Ovary (tissue), 9 donors: ENCODE results near the gene EIF4H. TPM values are rescaled to one million over a fixed set of nuclear protein-coding genes. Genes with fewer than 3 reads are reported as not detected.
A peak's percentile ranks its signal among the peaks of the same experiment; 100 is the strongest.
"Not testable (repeated sequence)": the region's sequence is repeated elsewhere in the genome, so short reads cannot be mapped to it uniquely, and the experiment has no call there.

Experiments used
- DNase-seq, 5 donors: peaks; one replicate each; pipeline ENCODE4 v3.0.0-alpha.2; 2019 to 2020
- H3K27ac ChIP-seq, 2 donors: fragments of 200-600 bp; one replicate each; pipeline versions ENCODE4 v1.5.1 to v1.8.0; 2019 to 2022
- H3K27me3 ChIP-seq: fragments of 200-600 bp; one replicate; pipeline ENCODE4 v1.8.0; 2022
- H3K36me3 ChIP-seq: fragments of 200-600 bp; sonication (generic); one replicate; pipeline ENCODE4 v1.5.1; 2019
- H3K4me1 ChIP-seq: one replicate; pipeline ENCODE4 v1.8.1; 2013; ENCODE audit warnings: mild to moderate bottlenecking, moderate library complexity; ENCODE audit not compliant: insufficient read depth
- H3K4me3 ChIP-seq: fragments of 200-600 bp; sonication (generic); one replicate; pipeline ENCODE4 v1.5.1; 2017
- H3K9me3 ChIP-seq, 2 donors: fragments of 200-600 bp in 1 of 2; sonication (generic) in 1 of 2; one replicate each; pipeline versions ENCODE4 v1.5.1 to v1.8.1; 2013 to 2019; ENCODE audit warnings: mild to moderate bottlenecking in 1 of 2, moderate library complexity in 1 of 2
- EP300 ChIP-seq: sonication (generic); formaldehyde crosslinking; IDR thresholded peaks from one replicate; pipeline ENCODE4 v1.6.1; 2017; ENCODE audit warnings: antibody characterized with exemption
- POLR2A ChIP-seq: fragments of 450-650 bp; IDR thresholded peaks from one replicate; pipeline ENCODE4 v1.6.1; 2017; ENCODE audit warnings: antibody characterized with exemption, mild to moderate bottlenecking, moderate library complexity
- WGBS, 3 donors: extraction: QIAGEN DNeasy Blood & Tissue Kit in 1 of 3; methylation state at CpG; one replicate each; pipeline versions ENCODE4 v1.1.5 to v1.1.7; 2013 to 2017; 5-methylcytosine and 5-hydroxymethylcytosine counted together
- intact Hi-C, 4 donors: fragments of 100-400 bp; cut with DNase I; formaldehyde crosslinking; loops; one replicate each; pipeline versions ENCODE4 v1.11.0 to v1.15.1; 2022 to 2023
- polyA plus RNA-seq, 2 donors: library from polyadenylated mRNA; stranded (reverse); fragments of 200-250 nt in 1 of 2; fragments of 350-450 nt in 1 of 2; fragmentation: Illumina TruSeq in 1 of 2; extraction: RNeasy Lipid Tissue Mini Kit (QIAGEN cat#74804) in 1 of 2; gene quantifications; one replicate each; pipeline ENCODE4 v1.2.3, GENCODE V29; 2013 to 2014
- total RNA-seq, 7 donors: library from RNA; depleted of rRNA in 2 of 7; stranded (reverse); fragments of >200 nt in 2 of 7; fragmentation: NEBNext Ultra II Directional in 3 of 7; extraction: Animal tissue kit (Norgen Biotek cat#: 25700) in 3 of 7; gene quantifications; one replicate each; pipeline versions ENCODE4 v1.1.0 to v1.2.4, GENCODE V29; 2016 to 2023
- TF ChIP-seq, protein P1 (sequence below), 3 donors: fragments of 450-650 bp in 2 of 3; fragments of 200-600 bp in 1 of 3; IDR thresholded peaks; one replicate each; pipeline versions ENCODE4 v1.5.1 to v1.8.0; 2016 to 2022; ENCODE audit warnings: antibody characterized with exemption in 3 of 3, mild to moderate bottlenecking in 1 of 3
- donor health status: DM: no; HTN: no; CAD: no; lungs with moderate emphysema.
- donor health status: DM: no; HTN: no; CAD: no.
- donor health status: Bipolar disorder and iron deficiency.
- donor health status: DM: yes; HTN: yes; CAD: no.
- donor health status: DM: no; HTN: no; CAD: no.
- donor health status: DM: yes; HTN: yes; CAD: no.

EIF4H gene
- total and polyA plus RNA-seq, 9 donors, result 151 to 301 (median 260) TPM

DNA sequence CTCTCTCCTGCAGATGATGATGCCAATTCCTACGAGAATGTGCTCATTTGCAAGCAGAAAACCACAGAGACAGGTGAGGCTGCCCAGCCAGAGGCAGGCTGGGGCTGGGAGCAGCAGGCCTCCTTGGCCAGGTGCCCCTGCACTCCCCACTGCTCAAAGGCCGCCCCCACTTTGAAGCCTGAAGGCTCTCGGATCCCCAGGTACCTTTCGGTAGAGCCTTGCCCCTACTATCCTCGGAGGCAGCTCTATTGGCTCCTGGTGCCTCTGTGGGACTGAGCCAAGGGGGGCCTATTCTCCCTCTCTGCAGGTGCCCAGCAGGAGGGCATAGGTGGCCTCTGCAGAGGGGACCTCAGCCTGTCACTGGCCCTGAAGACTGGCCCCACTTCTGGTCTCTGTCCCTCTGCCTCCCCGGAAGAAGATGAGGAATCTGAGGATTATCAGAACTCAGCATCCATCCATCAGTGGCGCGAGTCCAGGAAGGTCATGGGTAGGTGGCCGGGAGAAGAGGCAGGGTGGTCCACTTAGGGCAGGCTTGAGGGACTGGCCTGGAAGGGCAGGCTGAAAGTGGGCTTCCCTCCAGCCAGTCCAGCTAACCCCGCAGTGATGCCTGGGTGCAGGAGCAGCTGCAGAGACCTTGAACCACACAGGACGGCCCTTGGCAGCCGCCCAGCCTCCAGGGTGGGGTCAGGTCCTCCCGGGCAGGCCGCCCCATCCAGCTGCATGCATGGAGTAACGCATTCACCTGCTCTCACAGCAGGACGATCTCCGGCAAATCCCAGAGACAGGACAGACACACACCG lies 49.8 kb downstream of the EIF4H start:
- 35 to 52% (median 40%) methylated on average over 18 of the region's 18 CpGs for WGBS, 3 donors
- intact Hi-C loops, result loop anchor here in 1 of 4 donors (2.0 kb wide), 1 partner anchor 77 kb away; no protein-coding TSS in a partner anchor
- Histone ChIP-seq H3K27me3 (no peaks in the 10 kb centered on the region), H3K36me3 (no peaks in the 10 kb centered on the region), H3K9me3 (no peaks in the 10 kb centered on the region), H3K27ac (no peak overlapping the region), H3K4me3 (no peak overlapping the region), H3K4me1 (peaks cover 5% of the 10 kb centered on the region)
- TF ChIP-seq EP300 (no peak), POLR2A (no peak)
- TF ChIP-seq, protein P1, sequence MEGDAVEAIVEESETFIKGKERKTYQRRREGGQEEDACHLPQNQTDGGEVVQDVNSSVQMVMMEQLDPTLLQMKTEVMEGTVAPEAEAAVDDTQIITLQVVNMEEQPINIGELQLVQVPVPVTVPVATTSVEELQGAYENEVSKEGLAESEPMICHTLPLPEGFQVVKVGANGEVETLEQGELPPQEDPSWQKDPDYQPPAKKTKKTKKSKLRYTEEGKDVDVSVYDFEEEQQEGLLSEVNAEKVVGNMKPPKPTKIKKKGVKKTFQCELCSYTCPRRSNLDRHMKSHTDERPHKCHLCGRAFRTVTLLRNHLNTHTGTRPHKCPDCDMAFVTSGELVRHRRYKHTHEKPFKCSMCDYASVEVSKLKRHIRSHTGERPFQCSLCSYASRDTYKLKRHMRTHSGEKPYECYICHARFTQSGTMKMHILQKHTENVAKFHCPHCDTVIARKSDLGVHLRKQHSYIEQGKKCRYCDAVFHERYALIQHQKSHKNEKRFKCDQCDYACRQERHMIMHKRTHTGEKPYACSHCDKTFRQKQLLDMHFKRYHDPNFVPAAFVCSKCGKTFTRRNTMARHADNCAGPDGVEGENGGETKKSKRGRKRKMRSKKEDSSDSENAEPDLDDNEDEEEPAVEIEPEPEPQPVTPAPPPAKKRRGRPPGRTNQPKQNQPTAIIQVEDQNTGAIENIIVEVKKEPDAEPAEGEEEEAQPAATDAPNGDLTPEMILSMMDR (IDR thresholded peaks at IDR 0.05), result no peak
- DNase-seq, result peak; percentile 60 to 86 (median 76)

DNA sequence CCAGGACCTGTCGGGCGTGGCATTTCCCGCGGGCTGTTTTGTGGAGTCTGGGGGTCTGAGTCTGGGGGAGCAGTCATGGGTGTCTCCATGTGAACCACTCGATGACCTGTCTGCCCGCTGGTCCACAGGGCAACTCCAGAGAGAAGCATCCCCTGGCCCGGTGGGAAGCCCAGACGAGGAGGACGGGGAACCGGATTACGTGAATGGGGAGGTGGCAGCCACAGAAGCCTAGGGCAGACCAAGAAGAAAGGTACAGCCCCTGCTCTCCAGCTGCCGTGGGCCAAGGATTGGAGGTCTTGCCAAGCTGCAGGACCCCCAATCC lies 50.3 kb downstream of the EIF4H start:
- no peak for DNase-seq
- no peak overlapping the region for H3K4me3 ChIP-seq
- no peak overlapping the region for H3K27ac ChIP-seq
- H3K27me3 ChIP-seq, result no peaks in the 10 kb centered on the region
- H3K9me3 ChIP-seq, result no peaks in the 10 kb centered on the region
- TF ChIP-seq EP300, result no peak
- TF ChIP-seq, protein P1 (IDR thresholded peaks at IDR 0.05), result no peak
- no peak for TF ChIP-seq POLR2A
- intact Hi-C loops, result loop anchor here in 1 of 4 donors (2.0 kb wide), 1 partner anchor 76 kb away; no protein-coding TSS in a partner anchor
- no peaks in the 10 kb centered on the region for H3K36me3 ChIP-seq
- WGBS, 3 donors, result 69 to 87% (median 74%) methylated on average over 12 of the region's 12 CpGs
- H3K4me1 ChIP-seq, result peaks cover 5% of the 10 kb centered on the region

- not testable (repeated sequence) for H3K27me3 ChIP-seq, H3K9me3 ChIP-seq, H3K36me3 ChIP-seq, H3K27ac ChIP-seq, H3K4me1 ChIP-seq, DNase-seq, H3K4me3 ChIP-seq
- intact Hi-C loops, result loop anchor here in 1 of 4 donors (2.0 kb wide), 1 partner anchor 76 kb away; no protein-coding TSS in a partner anchor
- 85 to 95% (median 91%) methylated on average over 13 of the region's 13 CpGs for WGBS, 3 donors
These were observed 50.8 kb downstream of the EIF4H start for GRCh38 chr7:74224907-74225306.

- no peaks in the 10 kb centered on the region for H3K27me3 ChIP-seq
- peaks cover 5% of the 10 kb centered on the region for H3K4me1 ChIP-seq
- no peak for DNase-seq
- no peak overlapping the region for H3K27ac ChIP-seq
- 84 to 92% (median 91%) methylated on average over 12 of the region's 12 CpGs for WGBS, 3 donors
- H3K9me3 ChIP-seq, result no peaks in the 10 kb centered on the region
- intact Hi-C loops, result loop anchor here in 1 of 4 donors (2.0 kb wide), 1 partner anchor 75 kb away; no protein-coding TSS in a partner anchor
- H3K4me3 ChIP-seq, result no peak overlapping the region
- TF ChIP-seq EP300, result no peak
- TF ChIP-seq POLR2A, result no peak
- TF ChIP-seq, protein P1 (IDR thresholded peaks at IDR 0.05), result no peak
- H3K36me3 ChIP-seq, result no peaks in the 10 kb centered on the region
These were observed 51.2 kb downstream of the EIF4H start for GRCh38 chr7:74225400-74225799.

GRCh38 chr7:74226633-74227032 lies 52.5 kb downstream of the EIF4H start:
- intact Hi-C loops, result no loop called here
- Histone ChIP-seq H3K27me3 (no peaks in the 10 kb centered on the region), H3K27ac (no peak overlapping the region), H3K4me1 (peaks cover 5% of the 10 kb centered on the region), H3K9me3 (no peaks in the 10 kb centered on the region), H3K36me3 (no peaks in the 10 kb centered on the region), H3K4me3 (no peak overlapping the region)
- no peak for DNase-seq
- WGBS, 3 donors, result 90 to 95% (median 91%) methylated on average over 5 of the region's 5 CpGs
- no peak for TF ChIP-seq EP300
- TF ChIP-seq, protein P1 (IDR thresholded peaks at IDR 0.05), result no peak
- no peak for TF ChIP-seq POLR2A
